Ishikawa (cell line): ENCODE measurements around the gene RGS6.

Experiments
- CEBPB ChIP-seq: IDR thresholded peaks from 2 replicates; pipeline ENCODE4 v1.6.1; 2012
- CREB1 ChIP-seq: IDR thresholded peaks from 2 replicates; pipeline ENCODE4 v1.6.1; 2012; ENCODE audit warnings: low read depth
- EGR1 ChIP-seq: IDR thresholded peaks from 2 replicates; pipeline ENCODE4 v1.6.1; 2012
- EP300 ChIP-seq: IDR thresholded peaks from 2 replicates; pipeline ENCODE4 v1.6.1; 2012; ENCODE audit warnings: borderline replicate concordance
- FOXM1 ChIP-seq: IDR thresholded peaks from 2 replicates; pipeline ENCODE4 v1.6.1; 2012; ENCODE audit warnings: low read depth, borderline replicate concordance
- MAX ChIP-seq: IDR thresholded peaks from 2 replicates; pipeline ENCODE4 v1.6.1; 2012
- NFIC ChIP-seq: IDR thresholded peaks from 2 replicates; pipeline ENCODE4 v1.6.1; 2012
- RAD21 ChIP-seq: IDR thresholded peaks from 2 replicates; pipeline ENCODE4 v1.6.1; 2012; ENCODE audit warnings: low read depth
- TAF1 ChIP-seq: IDR thresholded peaks from 2 replicates; pipeline ENCODE4 v1.6.1; 2012; ENCODE audit warnings: low read depth, mild to moderate bottlenecking
- TCF12 ChIP-seq: IDR thresholded peaks from 2 replicates; pipeline ENCODE4 v1.6.1; 2012; ENCODE audit warnings: low read depth
- TEAD4 ChIP-seq: IDR thresholded peaks from 2 replicates; pipeline ENCODE4 v1.6.1; 2012
- YY1 ChIP-seq: IDR thresholded peaks from 2 replicates; pipeline ENCODE4 v1.6.1; 2012; ENCODE audit warnings: low read depth
- ZBTB7A ChIP-seq: IDR thresholded peaks from 2 replicates; pipeline ENCODE4 v1.6.1; 2012; ENCODE audit warnings: low read depth
- TF ChIP-seq, protein P1 (sequence below): IDR thresholded peaks from 2 replicates; pipeline ENCODE4 v1.6.1; 2012
- TF ChIP-seq, protein P2 (sequence below): IDR thresholded peaks from 2 replicates; pipeline ENCODE4 v1.6.1; 2012; ENCODE audit warnings: low read depth, mild to moderate bottlenecking

The RGS6 gene

GRCh38 chr14:71996610-71997009, 64.4 kb downstream of the RGS6 start:
- no peak for TF ChIP-seq TAF1
- TF ChIP-seq NFIC, result no peak
- no peak for TF ChIP-seq EP300
- no peak for TF ChIP-seq CEBPB
- TF ChIP-seq, protein P1, sequence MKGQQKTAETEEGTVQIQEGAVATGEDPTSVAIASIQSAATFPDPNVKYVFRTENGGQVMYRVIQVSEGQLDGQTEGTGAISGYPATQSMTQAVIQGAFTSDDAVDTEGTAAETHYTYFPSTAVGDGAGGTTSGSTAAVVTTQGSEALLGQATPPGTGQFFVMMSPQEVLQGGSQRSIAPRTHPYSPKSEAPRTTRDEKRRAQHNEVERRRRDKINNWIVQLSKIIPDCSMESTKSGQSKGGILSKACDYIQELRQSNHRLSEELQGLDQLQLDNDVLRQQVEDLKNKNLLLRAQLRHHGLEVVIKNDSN, result no peak
- TF ChIP-seq CREB1, result no peak
- no peak for TF ChIP-seq ZBTB7A
- no peak for TF ChIP-seq TEAD4
- no peak for TF ChIP-seq TCF12
- TF ChIP-seq, protein P2, sequence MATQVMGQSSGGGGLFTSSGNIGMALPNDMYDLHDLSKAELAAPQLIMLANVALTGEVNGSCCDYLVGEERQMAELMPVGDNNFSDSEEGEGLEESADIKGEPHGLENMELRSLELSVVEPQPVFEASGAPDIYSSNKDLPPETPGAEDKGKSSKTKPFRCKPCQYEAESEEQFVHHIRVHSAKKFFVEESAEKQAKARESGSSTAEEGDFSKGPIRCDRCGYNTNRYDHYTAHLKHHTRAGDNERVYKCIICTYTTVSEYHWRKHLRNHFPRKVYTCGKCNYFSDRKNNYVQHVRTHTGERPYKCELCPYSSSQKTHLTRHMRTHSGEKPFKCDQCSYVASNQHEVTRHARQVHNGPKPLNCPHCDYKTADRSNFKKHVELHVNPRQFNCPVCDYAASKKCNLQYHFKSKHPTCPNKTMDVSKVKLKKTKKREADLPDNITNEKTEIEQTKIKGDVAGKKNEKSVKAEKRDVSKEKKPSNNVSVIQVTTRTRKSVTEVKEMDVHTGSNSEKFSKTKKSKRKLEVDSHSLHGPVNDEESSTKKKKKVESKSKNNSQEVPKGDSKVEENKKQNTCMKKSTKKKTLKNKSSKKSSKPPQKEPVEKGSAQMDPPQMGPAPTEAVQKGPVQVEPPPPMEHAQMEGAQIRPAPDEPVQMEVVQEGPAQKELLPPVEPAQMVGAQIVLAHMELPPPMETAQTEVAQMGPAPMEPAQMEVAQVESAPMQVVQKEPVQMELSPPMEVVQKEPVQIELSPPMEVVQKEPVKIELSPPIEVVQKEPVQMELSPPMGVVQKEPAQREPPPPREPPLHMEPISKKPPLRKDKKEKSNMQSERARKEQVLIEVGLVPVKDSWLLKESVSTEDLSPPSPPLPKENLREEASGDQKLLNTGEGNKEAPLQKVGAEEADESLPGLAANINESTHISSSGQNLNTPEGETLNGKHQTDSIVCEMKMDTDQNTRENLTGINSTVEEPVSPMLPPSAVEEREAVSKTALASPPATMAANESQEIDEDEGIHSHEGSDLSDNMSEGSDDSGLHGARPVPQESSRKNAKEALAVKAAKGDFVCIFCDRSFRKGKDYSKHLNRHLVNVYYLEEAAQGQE, result no peak
- no peak for TF ChIP-seq MAX
- TF ChIP-seq YY1, result no peak
- TF ChIP-seq RAD21, result no peak
- TF ChIP-seq FOXM1, result no peak
- no peak for TF ChIP-seq EGR1

DNA sequence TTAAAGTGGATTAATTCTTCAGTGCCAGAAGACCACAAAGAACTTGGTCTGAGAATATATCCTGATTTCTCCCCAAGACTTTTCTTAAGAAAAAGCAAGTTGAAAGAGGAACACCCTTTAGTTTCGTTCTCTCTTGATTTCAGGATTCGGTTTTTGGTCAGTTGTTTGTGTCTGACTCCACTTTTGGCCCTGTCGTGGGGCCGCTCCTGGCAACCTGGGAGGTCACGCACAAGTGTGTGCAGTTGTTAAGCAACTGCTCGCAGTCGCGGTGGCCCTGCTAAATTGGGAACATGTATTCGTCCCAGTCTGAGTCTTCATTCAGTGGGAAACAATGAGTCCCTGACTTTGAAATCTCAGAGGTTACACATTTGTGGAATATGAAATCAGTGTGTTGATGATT, 68.7 kb downstream of the RGS6 start:
- TF ChIP-seq TCF12, result no peak
- TF ChIP-seq TEAD4, result no peak
- no peak for TF ChIP-seq YY1
- TF ChIP-seq NFIC, result no peak
- no peak for TF ChIP-seq EGR1
- TF ChIP-seq RAD21, result no peak
- no peak for TF ChIP-seq CREB1
- TF ChIP-seq, protein P2, result no peak
- TF ChIP-seq EP300, result no peak
- no peak for TF ChIP-seq FOXM1
- TF ChIP-seq MAX, result no peak
- no peak for TF ChIP-seq ZBTB7A
- TF ChIP-seq CEBPB, result no peak
- TF ChIP-seq TAF1, result no peak
- TF ChIP-seq, protein P1, result no peak

DNA sequence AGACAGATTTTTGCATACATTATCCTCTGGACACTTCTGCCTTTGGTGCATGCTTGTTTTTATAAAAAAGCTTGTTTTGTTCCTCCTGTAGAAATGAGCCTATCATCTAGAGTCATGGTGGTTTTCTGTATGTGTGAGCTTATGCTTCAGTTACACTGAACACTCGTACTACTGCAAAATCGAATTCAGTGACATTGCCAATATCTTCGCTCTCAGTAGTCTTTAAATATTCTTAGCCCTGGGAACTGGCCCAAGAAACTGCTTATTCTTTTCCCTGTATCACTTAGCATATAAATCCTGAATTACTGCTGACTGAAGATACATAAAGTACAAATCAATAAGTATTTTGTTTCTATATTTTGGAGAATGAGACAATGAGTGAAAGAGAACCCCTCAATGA, 70.5 kb downstream of the RGS6 start:
- TF ChIP-seq CREB1 (no peak), EGR1 (no peak), TAF1 (no peak), YY1 (no peak), TCF12 (no peak), RAD21 (no peak)
- TF ChIP-seq, protein P2, result no peak
- TF ChIP-seq, protein P1, result no peak

DNA sequence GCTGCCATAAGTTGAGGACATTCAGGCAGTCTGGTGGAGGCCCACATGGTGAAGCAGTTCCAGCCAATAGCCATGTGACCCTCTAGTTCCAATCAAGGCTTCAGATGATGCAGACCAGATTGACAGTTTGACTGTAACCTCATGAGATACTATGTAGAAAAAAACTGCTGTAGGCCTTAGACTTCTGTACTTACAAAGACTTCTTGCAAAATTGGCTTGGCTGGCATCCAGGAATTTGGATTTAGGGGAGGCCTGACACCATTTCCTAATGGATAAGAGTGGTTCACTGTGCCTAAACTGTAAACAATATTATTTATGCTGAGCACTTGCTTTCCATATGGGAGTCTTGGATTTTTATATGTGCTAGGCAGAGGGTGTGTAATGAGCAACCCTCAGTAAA, 76.4 kb downstream of the RGS6 start:
- TF ChIP-seq EP300, result no peak
- TF ChIP-seq, protein P1, result no peak
- no peak for TF ChIP-seq ZBTB7A
- TF ChIP-seq TCF12, result no peak
- no peak for TF ChIP-seq CEBPB
- no peak for TF ChIP-seq TAF1
- TF ChIP-seq, protein P2, result no peak
- TF ChIP-seq FOXM1, result no peak
- no peak for TF ChIP-seq CREB1
- no peak for TF ChIP-seq EGR1
- TF ChIP-seq TEAD4, result no peak
- no peak for TF ChIP-seq YY1
- TF ChIP-seq RAD21, result no peak
- TF ChIP-seq MAX, result no peak
